HG02678 (cell line): ENCODE measurements around the gene RAB38.

Source experiments
- ATAC-seq: cut with Tn5 transposase; IDR thresholded peaks from one replicate; pipeline ENCODE4 v1.9.1; 2021; ENCODE audit warnings: mild to moderate bottlenecking, moderate library complexity; ENCODE audit not compliant: unreplicated experiment

The RAB38 gene

DNA sequence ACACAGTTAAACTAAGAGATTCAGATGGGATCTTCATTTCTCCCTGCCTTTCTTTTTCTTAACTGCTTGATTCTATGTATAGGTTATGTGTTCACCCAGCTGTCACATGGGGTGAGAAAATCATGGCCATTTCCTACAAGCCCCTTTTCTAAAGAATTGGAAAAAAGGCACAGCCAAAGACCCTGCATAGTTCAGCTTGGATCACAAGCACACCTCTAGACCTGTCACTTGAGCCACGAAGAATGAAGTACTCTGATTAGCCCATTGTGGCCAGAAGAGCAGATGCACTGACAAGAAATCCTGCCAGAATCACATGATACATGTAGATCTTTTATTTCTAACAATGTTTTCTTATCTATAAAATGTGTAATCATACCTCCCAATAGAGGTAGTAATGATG, 69.7 kb downstream of the RAB38 start:
- no peak for ATAC-seq

DNA sequence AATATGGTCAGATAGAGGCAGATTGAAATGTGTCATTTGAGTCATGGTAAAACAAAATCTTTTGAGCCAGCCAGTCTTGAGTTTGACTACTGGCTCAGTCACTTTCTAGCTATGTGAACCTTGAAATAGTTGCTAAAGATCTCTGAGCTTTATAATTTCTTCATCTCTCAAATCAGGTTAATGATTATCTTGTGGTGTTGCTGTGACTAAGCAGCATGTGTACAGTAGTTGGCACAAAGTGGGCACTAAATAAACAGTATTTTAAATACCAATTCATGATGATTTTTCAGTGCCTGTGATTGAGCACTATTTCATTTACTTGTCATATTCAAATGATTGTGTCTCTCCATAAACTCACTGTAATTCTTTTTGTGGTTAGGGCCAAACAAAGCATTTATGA, 70.8 kb downstream of the RAB38 start:
- ATAC-seq, result peak; percentile 40

DNA sequence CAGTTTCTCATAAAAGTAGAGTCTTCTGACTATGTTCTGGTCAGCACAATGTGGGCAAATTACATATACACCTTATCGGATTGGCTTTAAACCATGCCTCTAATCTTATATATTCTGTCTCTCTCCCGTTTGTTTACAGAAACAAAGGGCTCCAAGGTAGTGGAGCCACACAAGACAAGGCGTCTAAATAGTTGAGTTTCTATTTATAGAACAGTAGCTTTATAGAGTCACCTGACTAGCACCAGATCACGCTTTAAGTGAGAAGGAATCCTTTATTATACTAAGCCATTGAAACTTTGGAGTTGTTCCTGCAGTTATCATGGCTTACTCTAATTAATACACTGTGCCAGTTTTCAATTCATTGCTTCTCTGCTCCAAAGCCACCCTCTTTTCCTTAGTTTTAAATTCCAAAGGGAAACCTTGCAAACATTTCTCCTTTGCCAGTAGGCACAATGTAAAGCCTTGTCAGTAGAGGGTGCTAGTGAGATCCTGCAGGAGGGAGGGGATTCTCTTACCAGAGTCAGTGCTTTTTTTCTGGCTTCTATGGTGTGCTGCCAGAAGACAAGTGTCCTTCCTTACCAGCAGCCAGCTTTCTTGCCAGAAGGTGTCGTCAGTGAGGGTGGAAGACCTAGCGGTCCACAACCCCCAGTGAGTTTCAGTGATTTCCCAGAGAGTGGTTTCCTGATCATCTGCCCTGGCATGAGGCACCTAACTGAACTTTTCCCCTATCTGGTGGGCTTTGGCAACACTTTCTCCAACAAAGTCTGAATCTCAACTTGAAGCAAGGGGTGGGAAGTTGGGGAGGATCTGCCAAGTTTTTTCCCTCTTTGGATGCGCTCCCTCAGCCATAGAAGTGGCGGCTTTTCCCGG, 71.7 kb downstream of the RAB38 start:
- peak; percentile 68 for ATAC-seq

DNA sequence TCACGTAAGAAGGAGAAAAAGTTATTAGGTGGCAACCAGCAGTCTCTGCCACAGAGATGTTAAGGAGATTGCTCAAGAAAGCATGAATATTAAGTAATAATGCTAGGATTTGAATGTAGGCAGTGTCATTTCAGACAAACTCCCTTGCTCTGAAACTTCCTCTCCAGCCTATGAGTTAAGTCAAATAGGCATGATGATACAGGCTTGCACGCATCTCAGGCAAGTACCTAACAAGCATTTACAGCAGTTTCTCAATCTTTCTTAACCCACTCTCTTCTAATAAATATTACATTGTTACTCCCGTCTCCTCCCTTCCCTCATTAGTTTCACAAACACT, 72.7 kb downstream of the RAB38 start:
- ATAC-seq, result no peak

DNA sequence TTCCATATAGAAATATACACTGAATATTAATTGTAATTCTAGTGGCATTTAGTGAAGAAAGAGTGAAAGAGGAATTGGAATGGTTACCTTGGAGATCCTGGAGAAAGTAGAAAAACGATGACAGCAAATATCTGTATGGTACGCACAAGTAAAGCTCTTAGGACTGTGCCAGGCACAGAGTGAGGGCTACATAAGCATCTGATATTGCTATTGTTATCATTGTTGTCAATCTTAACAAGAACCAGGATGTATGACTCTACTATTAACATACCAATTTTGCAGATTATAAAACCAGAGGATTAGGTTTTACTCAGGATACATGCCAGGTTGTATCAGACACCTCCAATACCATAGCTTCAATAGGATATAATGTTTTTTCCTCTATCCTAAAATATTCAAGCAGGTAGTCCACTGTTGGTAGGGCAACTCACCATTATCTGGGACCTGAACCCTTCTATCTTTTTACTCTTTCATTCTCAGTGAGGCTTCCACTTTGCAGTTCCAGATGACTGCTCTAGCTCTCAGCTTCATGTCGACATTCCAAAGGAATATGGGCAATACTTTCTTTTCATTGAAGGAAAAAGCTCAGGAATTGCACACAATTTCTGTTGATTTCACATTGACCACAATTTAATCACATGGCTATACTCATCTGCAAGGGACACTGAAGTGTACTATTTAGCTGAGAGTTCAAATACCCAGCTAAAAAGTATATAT, 73.2 kb downstream of the RAB38 start:
- no peak for ATAC-seq

DNA sequence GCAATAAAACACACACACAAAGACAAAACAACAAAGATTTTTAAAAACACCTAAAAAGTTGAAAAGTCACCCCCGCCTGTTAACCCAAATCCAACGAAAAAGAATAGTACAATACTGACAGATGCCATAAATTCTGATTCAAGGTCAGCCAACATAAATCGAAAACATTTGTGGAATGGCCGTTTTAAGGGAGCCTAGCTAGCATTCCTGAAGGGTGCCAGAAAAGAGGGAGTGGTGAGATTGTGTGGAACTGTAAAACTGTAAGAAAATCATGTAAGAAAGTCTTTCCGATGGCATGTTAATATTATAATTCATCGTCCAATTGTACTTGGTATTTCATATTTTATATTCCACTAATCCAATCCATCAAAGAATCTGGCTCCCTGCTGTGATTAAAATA, 75.1 kb downstream of the RAB38 start:
- ATAC-seq, result no peak

GRCh38 chr11:88098289-88098688, 77.0 kb downstream of the RAB38 start:
- no peak for ATAC-seq

- no peak for ATAC-seq
These were observed 86.1 kb downstream of the RAB38 start for GRCh38 chr11:88089134-88089533.

GRCh38 chr11:88087337-88087736, 87.9 kb downstream of the RAB38 start:
- ATAC-seq, result no peak

- no peak for ATAC-seq
These were observed 88.9 kb downstream of the RAB38 start for GRCh38 chr11:88086297-88086696.

DNA sequence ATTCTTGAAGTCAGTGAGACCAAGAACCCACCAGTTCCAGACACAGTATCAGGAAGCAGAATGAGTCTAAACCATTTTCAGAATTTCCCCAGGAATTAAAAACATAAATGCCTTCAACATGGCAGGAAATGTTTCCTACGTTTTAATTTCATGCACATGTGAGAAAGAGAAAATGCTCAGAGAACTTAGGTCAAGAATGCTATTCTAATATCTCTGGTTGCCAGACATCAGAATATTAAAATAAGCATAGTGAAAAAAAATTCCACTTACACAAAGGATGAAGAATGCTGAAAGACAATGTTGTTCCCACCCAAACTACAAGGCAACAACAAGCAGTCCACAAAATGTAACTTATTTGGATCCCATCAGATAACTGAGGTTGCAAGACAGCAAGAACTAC, 104.8 kb downstream of the RAB38 start:
- no peak for ATAC-seq

DNA sequence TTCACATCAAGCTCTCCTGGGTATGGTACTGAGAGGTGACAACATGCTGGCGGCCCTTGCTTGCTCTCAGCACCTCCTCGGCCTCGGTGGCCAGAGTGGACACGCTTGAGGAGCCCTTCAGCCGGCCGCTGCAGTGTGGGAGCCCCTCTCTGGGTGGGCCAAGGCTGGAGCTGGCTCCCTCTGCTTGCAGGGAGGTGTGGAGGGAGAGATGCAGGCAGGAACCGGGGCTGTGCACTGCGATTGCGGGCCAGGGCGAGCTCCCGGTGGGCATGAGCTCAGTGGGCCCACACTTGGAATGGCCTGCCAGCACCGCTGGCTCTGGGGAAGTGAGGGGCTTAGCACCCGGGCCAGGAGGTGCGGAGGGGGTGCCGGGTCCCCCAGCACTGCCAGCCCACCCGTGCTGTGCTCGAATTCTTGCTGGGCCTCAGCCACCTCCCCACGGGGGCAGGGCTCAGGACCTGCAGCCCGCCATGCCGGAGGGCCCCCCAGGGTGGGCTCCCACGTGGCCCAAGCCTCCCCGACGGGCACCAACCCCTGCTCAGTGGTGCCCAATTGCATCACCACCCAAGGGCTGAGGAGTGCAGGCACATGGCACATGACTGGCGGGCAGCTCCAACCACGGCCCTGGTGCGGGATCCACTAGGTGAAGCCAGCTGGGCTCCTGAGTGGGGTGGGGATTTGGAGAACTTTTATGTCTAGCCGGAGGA, 106.2 kb downstream of the RAB38 start:
- ATAC-seq, result no peak

DNA sequence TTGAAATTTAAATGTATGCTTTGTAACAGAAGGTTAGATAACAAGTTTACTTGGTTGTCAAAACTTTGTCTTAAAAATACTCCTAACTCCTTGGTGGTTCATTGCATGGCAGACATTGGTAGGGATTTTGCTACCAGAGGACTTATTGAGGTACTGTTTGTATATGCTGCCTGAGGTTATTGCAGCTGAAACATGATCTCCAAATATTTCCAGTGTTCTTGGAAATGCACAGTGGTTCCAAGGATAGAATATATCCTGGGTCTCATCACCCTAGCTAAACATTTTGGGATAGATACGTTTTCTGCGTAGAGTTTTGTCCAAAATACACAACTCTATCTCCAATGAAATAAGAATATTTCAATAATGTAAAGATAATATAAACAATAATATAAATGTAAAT, 109.2 kb downstream of the RAB38 start:
- ATAC-seq, result no peak

- ATAC-seq, result no peak
These were observed 111.0 kb downstream of the RAB38 start for GRCh38 chr11:88064097-88064705.
